Muscle layer of colon (tissue), 2 donors: ENCODE measurements around the gene PPP1R27.

Experiments
- H3K27ac ChIP-seq: one replicate; pipeline ENCODE4 v1.7.0; 2013; ENCODE audit warnings: low read depth, mild to moderate bottlenecking, low read length, moderate library complexity
- H3K27me3 ChIP-seq, 2 donors: one replicate each; pipeline ENCODE4 v1.7.0; 2013; ENCODE audit warnings: low read length in 2 of 2, mild to moderate bottlenecking in 2 of 2; ENCODE audit not compliant: insufficient read depth in 2 of 2, control insufficient read depth in 1 of 2
- H3K36me3 ChIP-seq: one replicate; pipeline ENCODE4 v1.7.0; 2013; ENCODE audit warnings: mild to moderate bottlenecking, low read length; ENCODE audit not compliant: insufficient read depth
- H3K4me1 ChIP-seq: one replicate; pipeline ENCODE4 v1.7.0; 2013; ENCODE audit warnings: mild to moderate bottlenecking, low read length; ENCODE audit not compliant: insufficient read depth
- H3K4me3 ChIP-seq, 2 donors: one replicate each; pipeline ENCODE4 v1.7.0; 2013; ENCODE audit warnings: low read length in 2 of 2, low read depth in 1 of 2, mild to moderate bottlenecking in 1 of 2, moderate library complexity in 1 of 2
- H3K9ac ChIP-seq: one replicate; pipeline ENCODE4 v1.7.0; 2013; ENCODE audit warnings: low read length
- H3K9me3 ChIP-seq: one replicate; pipeline ENCODE4 v1.7.0; 2013; ENCODE audit warnings: mild to moderate bottlenecking, low read length
- donor health status: abdominal sarcoma.
- donor health status: Adenocarcinoma of cecum.

PPP1R27 gene

DNA sequence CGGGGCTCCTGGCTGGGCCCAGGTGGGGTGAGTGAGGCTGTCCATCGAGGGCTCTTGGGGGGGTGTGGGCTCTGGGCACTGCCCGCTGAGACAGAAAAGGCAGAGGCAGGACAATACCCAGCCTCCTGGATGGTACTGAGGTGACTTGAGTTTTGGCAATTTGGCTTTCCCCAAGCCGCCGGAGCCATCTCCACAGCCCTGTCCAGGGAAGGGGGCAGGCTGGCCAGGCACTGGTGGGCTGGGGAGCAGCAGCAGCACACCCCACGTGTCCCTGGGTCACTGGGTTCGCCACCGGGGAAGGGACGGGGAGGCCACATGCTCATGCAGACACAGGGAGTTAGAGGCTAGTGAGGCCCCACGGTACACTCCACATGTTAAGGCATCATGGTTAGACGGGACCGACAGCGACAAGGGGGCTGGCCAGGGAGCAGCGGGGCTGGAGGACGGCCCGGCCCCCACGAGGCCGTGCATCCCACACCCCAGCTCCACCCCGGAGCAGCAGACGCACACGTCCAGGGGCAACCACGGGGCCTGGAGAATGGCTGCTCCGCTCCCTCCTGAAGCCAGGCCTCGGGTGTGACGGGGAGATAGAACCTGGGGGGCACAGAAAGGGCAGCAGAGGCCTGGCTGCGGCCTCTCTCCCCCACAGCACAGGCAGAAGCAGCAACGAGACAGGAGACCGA is 33.3 kb upstream of the PPP1R27 start:
- Histone ChIP-seq H3K4me3 (no peak overlapping the region), H3K27me3 (no peaks in the 10 kb centered on the region), H3K9ac (no peak overlapping the region), H3K36me3 (peaks cover 15% of the 10 kb centered on the region), H3K9me3 (no peaks in the 10 kb centered on the region), H3K27ac (peak overlapping the region; percentile 27), H3K4me1 (peaks cover 35% of the 10 kb centered on the region)

DNA sequence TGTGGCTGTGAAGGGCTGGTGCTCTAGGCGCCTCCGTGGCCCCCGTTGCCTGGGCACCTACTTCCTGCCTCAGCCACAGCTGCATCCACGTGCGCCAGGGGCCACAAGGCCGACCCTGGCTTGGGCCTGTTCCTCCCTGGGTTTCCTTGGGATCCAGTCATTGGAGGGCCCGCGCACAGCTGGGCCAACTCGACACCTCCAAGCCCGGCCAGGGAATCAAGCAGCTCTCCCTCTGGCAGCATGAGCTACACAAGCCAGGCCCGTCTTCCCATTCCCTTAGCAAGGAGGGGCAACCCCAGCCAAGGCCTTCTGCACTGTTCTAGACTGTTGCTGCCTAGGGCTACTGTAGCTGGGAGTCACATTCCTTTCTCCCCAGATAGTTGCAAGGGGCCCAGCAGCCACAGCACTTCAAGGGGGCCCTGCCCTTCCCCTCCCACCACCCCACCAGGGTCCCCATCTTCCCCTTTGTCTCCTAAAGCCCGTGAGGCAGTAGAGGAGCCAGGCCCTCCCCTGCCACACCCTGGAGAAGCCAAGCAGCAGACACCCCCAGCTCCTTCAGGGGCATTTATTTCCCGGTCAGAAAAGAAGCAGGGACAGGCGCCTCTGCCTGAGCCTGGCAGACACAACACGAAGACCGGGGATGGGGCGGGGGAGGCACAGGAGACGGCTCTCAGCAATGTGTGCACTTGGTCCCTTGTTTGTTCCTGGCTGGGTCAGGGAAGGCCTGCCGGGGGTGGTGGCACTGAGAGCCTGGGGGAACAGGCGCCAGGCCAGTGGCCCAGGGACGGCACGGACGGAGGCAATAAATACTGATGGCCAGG is 32.5 kb upstream of the PPP1R27 start:
- H3K27ac ChIP-seq: peak overlapping the region; percentile 27
- H3K4me3 ChIP-seq: no peak overlapping the region
- H3K9ac ChIP-seq: no peak overlapping the region
- peaks cover 21% of the 10 kb centered on the region for H3K36me3 ChIP-seq
- H3K4me1 ChIP-seq: peaks cover 32% of the 10 kb centered on the region
- H3K9me3 ChIP-seq: no peaks in the 10 kb centered on the region
- H3K27me3 ChIP-seq: no peaks in the 10 kb centered on the region

DNA sequence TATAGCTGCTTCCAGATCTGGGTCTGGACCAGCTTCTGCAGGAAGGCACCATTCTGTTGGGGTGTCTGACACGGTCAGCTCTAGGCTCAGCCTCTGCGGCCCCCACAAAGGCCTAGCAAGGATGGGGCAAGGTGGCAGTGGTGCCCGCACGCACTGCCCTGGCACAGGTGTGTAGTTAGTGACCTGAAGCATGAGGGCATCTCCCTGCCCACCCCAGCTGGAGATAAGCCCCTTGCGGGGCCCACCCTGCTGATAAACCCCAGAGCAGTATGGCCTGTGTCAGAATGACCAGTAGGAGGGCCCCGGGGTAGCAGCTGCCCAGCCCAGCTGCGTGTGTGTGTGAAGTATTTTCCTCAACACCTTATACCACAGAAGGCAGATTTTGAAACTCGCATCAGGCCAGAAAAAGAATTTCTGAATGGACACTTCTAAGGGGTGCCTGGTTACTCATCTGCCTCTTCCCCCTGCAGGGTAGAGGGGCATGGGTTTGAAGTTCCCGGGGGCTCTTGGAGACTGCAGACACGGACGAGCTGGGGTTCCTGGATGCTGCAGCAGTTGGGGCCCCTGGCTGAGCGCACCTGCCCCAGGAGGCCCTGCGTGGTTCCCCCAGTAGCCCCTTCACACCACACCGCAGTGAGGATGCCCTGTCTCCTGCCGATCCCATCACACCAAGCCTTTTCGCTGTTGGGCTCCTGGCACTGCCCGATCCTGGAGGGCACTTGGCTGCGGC is 31.8 kb upstream of the PPP1R27 start:
- no peak overlapping the region for H3K4me3 ChIP-seq
- H3K36me3 ChIP-seq: peaks cover 21% of the 10 kb centered on the region
- H3K27me3 ChIP-seq: no peaks in the 10 kb centered on the region
- no peak overlapping the region for H3K9ac ChIP-seq
- H3K27ac ChIP-seq: peak overlapping the region; percentile 27
- H3K4me1 ChIP-seq: peaks cover 34% of the 10 kb centered on the region
- no peaks in the 10 kb centered on the region for H3K9me3 ChIP-seq

DNA sequence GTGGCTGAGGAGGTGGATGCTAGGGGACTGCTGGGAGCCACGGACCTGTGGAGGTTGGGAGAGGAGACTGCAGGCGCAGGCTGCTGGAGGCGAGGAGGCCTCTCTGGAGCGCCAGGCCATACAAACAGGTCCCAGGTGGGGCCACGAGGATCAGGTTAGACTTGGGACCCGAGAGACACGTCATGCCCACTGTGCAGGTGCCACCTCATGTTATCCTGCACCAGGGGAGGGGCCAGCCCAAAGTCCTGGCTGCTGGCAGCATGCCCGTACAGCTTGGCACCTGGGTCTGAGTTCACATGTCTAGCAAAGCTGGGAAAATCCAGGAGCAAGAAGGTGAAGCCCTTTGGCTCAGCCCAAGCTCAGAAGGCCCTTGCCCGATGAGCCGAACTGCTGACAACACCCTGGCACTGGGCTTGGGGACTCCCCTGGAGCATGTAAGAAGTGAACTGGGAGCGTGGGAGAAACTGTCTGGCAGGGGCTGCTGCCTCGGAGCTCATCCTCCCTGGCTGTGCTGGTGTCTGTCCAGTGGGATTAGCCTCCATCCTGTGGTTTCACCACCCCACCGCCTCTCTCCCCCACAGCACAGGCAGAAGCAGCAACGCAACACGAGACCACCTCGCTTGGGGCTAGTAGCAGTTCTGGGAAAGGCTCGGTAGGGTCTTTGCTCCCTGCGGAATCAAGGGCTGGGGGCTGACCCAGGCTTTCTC is 31.0 kb upstream of the PPP1R27 start:
- H3K27me3 ChIP-seq: no peaks in the 10 kb centered on the region
- H3K4me1 ChIP-seq: peaks cover 34% of the 10 kb centered on the region
- no peak overlapping the region for H3K9ac ChIP-seq
- no peaks in the 10 kb centered on the region for H3K9me3 ChIP-seq
- no peak overlapping the region for H3K4me3 ChIP-seq
- H3K27ac ChIP-seq: no peak overlapping the region
- H3K36me3 ChIP-seq: peaks cover 21% of the 10 kb centered on the region

DNA sequence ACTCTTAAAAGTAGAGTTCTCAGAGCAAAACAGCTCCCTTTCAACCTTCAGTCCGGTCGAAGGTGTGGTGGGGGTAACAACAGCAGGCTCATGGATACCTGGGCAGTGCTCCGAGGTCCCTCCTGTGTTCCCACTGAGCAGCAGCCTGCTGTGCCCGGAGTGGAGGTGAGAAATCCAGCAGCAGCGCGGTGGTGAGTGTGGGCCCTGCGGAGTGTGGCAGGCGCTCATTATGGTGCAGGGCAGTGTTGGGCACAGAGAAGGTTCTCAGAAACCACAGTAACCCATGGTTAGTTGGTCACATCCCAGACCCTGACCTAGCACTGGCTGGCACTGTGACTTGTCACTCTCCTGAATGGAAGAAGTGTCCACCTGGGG is 30.5 kb upstream of the PPP1R27 start:
- no peaks in the 10 kb centered on the region for H3K9me3 ChIP-seq
- H3K27me3 ChIP-seq: no peaks in the 10 kb centered on the region
- H3K4me1 ChIP-seq: peaks cover 34% of the 10 kb centered on the region
- no peak overlapping the region for H3K27ac ChIP-seq
- H3K36me3 ChIP-seq: peaks cover 21% of the 10 kb centered on the region
- no peak overlapping the region for H3K4me3 ChIP-seq
- H3K9ac ChIP-seq: no peak overlapping the region

DNA sequence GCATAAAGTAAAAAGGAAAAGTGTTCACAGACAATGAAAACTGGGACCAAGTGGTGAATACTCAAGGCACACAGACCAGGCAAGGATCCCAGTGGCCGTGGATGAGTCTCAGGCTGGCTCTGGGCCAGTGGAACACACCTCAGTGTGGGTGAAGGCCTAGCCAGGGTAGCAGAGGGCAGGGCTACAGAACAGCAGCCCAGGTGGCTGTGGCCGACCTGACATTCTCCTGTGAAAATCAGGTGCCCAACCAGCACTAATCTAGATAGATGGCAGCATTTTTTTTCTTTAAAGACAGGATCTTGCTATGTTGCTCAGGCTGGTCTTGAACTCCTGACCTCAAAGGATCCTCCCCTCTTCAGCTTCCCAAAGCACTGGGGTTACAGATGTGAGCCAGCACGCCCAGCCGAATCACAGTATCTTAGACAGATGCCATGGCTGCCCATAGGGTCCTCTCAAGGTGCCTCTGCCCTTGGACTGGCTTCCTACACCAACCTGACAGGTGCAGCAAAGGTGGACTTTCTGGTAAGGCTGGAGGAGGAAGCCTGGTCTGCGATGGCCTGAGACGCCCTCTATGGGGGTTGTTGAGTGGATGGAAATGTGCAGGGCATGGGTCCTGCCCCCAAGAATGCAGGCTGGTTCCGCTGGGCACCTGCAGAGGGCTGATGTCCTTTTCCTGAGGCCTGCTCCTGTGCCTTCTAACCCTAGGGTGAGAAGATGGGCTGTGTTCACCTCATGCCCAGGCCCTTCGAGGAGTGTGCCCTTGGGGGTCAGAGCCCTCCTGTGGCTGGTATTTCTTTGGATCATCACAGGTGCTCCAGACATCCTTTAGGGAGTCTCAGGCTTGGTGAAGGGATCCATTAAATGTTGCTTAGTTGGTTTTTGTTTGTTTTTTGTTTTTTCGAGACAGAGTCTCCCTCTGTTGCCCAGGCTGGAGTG is 29.3 kb upstream of the PPP1R27 start:
- Histone ChIP-seq H3K4me1 (peaks cover 30% of the 10 kb centered on the region), H3K36me3 (peaks cover 20% of the 10 kb centered on the region)

DNA sequence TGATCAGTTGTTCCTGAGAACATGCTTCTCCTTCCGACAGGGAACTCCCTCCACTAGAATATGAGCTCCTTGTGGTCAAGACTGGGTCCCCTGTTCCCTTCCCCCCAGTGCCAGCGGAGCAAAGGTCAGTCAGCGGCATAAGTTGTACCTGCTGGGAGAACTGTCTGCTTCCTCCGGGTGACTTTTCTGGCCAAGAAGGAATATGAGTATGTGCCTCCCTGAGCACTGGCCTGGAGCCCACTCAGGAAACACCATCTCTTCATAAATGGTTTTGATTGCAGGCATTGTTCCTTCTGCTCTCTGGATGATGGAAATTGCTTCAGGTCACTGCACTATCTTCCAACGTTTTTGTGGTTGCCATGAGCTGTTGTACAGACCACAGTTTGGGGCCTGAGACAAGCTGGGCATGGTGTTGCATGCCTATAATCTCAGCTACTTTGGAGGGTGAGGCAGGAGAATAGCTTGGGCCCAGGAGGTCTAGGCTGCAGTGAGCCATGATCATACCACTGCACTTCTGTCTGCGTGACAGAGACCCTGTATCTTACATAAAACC is 28.3 kb upstream of the PPP1R27 start:
- Histone ChIP-seq H3K36me3 (peaks cover 22% of the 10 kb centered on the region), H3K4me1 (peaks cover 34% of the 10 kb centered on the region), H3K9ac (no peak overlapping the region)

More for the DNA sequence above, 29.3 kb upstream of the PPP1R27 start:
- Histone ChIP-seq H3K9me3 (no peaks in the 10 kb centered on the region), H3K4me3 (no peak overlapping the region), H3K27ac (no peak overlapping the region), H3K27me3 (no peaks in the 10 kb centered on the region), H3K9ac (no peak overlapping the region)

DNA sequence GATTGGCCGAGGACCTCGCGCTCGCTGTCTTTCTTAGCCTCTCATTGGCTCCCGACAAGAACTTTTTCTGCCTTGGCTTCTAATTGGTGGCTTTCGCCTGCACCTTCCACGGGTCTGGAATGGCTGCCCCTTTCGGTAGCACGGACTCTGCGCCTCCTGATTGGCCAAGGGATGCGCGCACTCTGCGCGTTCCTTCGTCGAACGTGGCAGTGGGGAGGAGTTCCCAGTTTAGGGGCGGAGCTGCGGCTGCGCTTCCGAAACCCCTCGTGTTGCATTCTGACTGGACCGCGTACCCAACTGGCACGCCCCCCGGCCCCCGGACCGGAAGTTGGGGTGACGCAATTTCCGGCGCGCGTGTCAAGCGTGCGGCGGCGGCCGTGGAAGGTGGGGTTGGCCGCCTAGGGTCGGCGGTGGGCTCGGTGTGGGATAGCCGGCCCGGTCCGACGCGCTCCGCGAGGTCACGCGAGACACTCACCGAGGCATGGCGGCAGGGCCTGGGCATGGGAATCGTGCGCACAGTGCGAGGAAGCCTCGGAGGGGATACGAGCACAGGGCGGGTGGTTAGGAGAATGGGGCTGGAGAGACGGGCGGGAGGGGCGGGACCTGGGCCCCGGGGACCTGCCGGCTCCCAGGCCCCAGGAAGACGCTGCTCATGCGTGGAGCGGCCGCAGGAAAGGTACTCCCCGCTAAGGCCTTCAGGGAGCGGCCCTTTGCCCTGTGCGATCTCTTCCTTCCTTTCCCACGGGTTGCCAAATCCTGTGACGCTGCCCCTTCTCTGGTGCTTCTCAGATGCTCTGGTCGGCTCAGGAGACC is 26.1 kb upstream of the PPP1R27 start:
- Histone ChIP-seq H3K9ac (peak overlapping the region; percentile 84), H3K9me3 (no peaks in the 10 kb centered on the region), H3K4me3 (peak overlapping the region; percentile 67 to 75), H3K36me3 (peaks cover 27% of the 10 kb centered on the region), H3K27ac (peak overlapping the region; percentile 96), H3K27me3 (no peaks in the 10 kb centered on the region), H3K4me1 (peaks cover 31% of the 10 kb centered on the region)

More for the DNA sequence above, 28.3 kb upstream of the PPP1R27 start:
- no peaks in the 10 kb centered on the region for H3K27me3 ChIP-seq
- H3K9me3 ChIP-seq: no peaks in the 10 kb centered on the region
- H3K4me3 ChIP-seq: no peak overlapping the region
- H3K27ac ChIP-seq: no peak overlapping the region

DNA sequence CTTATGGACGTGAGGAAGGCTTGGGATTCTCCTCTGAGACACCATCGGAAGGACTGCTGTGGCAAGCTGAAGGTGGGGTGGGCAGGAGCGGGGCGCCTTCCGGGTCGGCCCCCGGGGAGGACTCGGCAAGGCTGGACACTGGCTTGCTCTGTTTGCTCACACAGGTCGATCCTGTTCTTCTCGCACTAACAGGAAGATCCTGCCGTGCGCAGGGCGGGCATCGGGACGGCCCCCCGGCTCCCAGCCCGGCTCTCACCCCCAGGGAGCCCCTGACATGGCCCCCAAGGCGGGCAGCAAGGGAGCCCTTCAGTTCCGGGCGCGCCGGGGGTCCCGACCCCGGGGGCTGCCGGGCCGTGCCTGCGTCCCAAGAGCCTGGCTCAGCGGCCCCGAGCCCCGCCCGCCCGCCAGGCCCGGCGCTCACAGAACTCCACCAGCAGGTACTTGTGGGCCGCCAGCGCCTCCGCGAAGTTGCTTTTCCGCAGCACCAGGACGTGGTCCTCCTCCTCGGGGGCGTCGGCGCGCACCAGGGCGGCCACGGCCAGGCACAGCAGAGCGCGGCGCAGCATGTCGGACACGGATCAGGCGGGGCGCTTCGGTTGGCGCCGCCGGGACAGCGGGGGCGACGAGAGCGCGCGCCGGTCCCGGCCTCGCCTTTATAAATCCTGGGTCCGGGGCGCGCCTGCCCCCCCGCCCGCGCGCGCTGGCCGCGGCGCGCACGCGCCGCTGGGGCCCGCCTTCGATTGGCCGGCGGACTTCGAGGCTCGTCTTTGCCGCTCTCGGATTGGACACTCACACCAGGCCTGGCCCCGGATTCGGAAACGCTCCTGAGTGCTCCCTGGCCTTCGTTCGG is 25.3 kb upstream of the PPP1R27 start, which contains the start of gene P4HB:
P4HB (minus strand) TSS at position 630 of the 850 bp plus-strand sequence; CDS start at position 566, 64 bp downstream.
- Histone ChIP-seq H3K36me3 (peaks cover 35% of the 10 kb centered on the region), H3K9ac (peak within 1 kb of the TSS; percentile 84), H3K4me1 (peaks cover 31% of the 10 kb centered on the region), H3K4me3 (peak within 1 kb of the TSS; percentile 76 to 86), H3K27ac (peak within 1 kb of the TSS; percentile 96), H3K9me3 (no peaks in the 10 kb centered on the region), H3K27me3 (no peaks in the 10 kb centered on the region)
